GM12878 (cell line): Measurements from ENCODE around the gene CRTC2.

Source experiments
- CHD2 ChIP-seq: IDR thresholded peaks from 2 replicates; pipeline ENCODE4 v1.6.1; 2011; ENCODE audit warnings: low read depth, low read length, improper control_type of control experiment, borderline replicate concordance
- EP300 ChIP-seq, 2 experiments: fragments of 150-350 bp in 1 of 2; IDR thresholded peaks; 2 replicates each; pipeline ENCODE4 v1.6.1; 2011 to 2012; ENCODE audit warnings: low read depth in 2 of 2, low read length in 2 of 2, borderline replicate concordance in 1 of 2, improper control_type of control experiment in 1 of 2, inconsistent platforms in 1 of 2; ENCODE audit not compliant: control insufficient read depth in 1 of 2
- MTA2 ChIP-seq: fragments of 450-650 bp; IDR thresholded peaks from 2 replicates; pipeline ENCODE4 v1.6.1; 2016; ENCODE audit warnings: low read depth, mild to moderate bottlenecking, moderate library complexity
- NRF1 ChIP-seq: conservative IDR thresholded peaks from 2 replicates; pipeline ENCODE4 v1.6.1; 2011; ENCODE audit warnings: mild to moderate bottlenecking, low read depth, low read length, improper control_type of control experiment
- POLR2A ChIP-seq: IDR thresholded peaks from 2 replicates; pipeline ENCODE4 v1.6.1; 2011; ENCODE audit warnings: low read depth, mild to moderate bottlenecking, low read length
- RCOR1 ChIP-seq: conservative IDR thresholded peaks from 2 replicates; pipeline ENCODE4 v1.6.1; 2012; ENCODE audit warnings: low read depth, low read length, improper control_type of control experiment
- SIN3A ChIP-seq: IDR thresholded peaks from 2 replicates; pipeline ENCODE4 v1.6.1; 2012; ENCODE audit warnings: low read depth, low read length, improper control_type of control experiment
- TF ChIP-seq, protein P1 (sequence below), 3 experiments: IDR thresholded peaks in 2 of 3; conservative IDR thresholded peaks in 1 of 3; 2 replicates each; pipeline ENCODE4 v1.5.1; 2011; ENCODE audit warnings: low read depth in 3 of 3, low read length in 3 of 3, mild to moderate bottlenecking in 3 of 3, control low read depth in 2 of 3, moderate library complexity in 2 of 3, inconsistent platforms in 1 of 3, mixed read lengths in 1 of 3; ENCODE audit not compliant: control insufficient read depth in 2 of 3, insufficient read depth in 1 of 3; ENCODE audit errors: extremely low read depth in 1 of 3

DNA sequence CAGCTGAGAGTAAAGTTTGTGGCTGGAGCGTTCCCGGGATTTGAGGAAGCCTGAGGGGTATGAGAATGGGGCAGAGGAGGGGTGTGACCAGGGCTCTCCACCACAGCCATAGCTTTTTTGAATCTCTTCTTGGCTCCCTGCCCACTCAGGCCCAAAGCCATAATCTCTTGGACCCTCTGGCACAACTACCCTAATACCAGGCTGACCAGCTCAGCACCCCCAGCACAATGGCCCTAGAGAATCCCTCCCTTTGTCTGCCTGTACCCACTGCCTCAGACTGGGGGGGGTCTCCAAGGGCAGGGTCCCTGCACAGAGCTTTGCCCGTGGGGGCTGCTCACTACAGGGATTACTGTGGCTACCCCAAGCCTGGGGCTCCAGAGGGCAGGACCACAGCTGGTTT lies 19.4 kb downstream of the CRTC2 start:
- TF ChIP-seq CHD2 (no peak), NRF1 (no peak), SIN3A (no peak), RCOR1 (no peak), EP300 (IDR thresholded peaks at IDR 0.05; ENCODE audit: borderline replicate concordance in 1 of 2, control insufficient read depth in 1 of 2, low read depth in 2 of 2, low read length in 2 of 2) (no peak), POLR2A (no peak), MTA2 (no peak)
- TF ChIP-seq, protein P1, sequence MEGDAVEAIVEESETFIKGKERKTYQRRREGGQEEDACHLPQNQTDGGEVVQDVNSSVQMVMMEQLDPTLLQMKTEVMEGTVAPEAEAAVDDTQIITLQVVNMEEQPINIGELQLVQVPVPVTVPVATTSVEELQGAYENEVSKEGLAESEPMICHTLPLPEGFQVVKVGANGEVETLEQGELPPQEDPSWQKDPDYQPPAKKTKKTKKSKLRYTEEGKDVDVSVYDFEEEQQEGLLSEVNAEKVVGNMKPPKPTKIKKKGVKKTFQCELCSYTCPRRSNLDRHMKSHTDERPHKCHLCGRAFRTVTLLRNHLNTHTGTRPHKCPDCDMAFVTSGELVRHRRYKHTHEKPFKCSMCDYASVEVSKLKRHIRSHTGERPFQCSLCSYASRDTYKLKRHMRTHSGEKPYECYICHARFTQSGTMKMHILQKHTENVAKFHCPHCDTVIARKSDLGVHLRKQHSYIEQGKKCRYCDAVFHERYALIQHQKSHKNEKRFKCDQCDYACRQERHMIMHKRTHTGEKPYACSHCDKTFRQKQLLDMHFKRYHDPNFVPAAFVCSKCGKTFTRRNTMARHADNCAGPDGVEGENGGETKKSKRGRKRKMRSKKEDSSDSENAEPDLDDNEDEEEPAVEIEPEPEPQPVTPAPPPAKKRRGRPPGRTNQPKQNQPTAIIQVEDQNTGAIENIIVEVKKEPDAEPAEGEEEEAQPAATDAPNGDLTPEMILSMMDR (IDR thresholded peaks at IDR 0.05 in 2 of 3, conservative IDR thresholded peaks at IDR 0.05 in 1 of 3; ENCODE audit: control insufficient read depth in 2 of 3, extremely low read depth in 1 of 3, insufficient read depth in 1 of 3, low read depth in 3 of 3, low read length in 3 of 3): no peak
